Erythroblast (primary cell): ENCODE data around the gene UGT1A7.

Experiments
- DNase-seq, 2 experiments: peaks; one replicate each; lab custom pipeline; 2025; lab: John Stamatoyannopoulos, UW
- GATA1 ChIP-seq: IDR thresholded peaks from 2 replicates; pipeline ENCODE4 v1.6.1; 2011; ENCODE audit warnings: low read depth, mild to moderate bottlenecking, control low read depth, low read length, moderate library complexity
- POLR2A ChIP-seq: IDR thresholded peaks from 2 replicates; pipeline ENCODE4 v1.6.1; 2011; ENCODE audit warnings: mild to moderate bottlenecking, low read length

Gene UGT1A7

GRCh38 chr2:233798335-233799086 is 116.8 kb downstream of the UGT1A7 start:
- no peak for DNase-seq

GRCh38 chr2:233799087-233799665 is 117.5 kb downstream of the UGT1A7 start:
- DNase-seq, result no peak
- TF ChIP-seq GATA1, result no peak
- no peak for TF ChIP-seq POLR2A

More at GRCh38 chr2:233798335-233799086, 116.8 kb downstream of the UGT1A7 start:
- TF ChIP-seq GATA1, result no peak
- TF ChIP-seq POLR2A, result no peak

GRCh38 chr2:233799716-233800115 is 118.0 kb downstream of the UGT1A7 start:
- TF ChIP-seq GATA1 (no peak), POLR2A (no peak)

GRCh38 chr2:233800208-233800607 is 118.5 kb downstream of the UGT1A7 start:
- DNase-seq, result no peak

More at GRCh38 chr2:233799716-233800115, 118.0 kb downstream of the UGT1A7 start:
- no peak for DNase-seq

GRCh38 chr2:233801357-233802131 is 119.8 kb downstream of the UGT1A7 start:
- no peak for TF ChIP-seq POLR2A
- no peak for TF ChIP-seq GATA1
- DNase-seq, result no peak

More at GRCh38 chr2:233800208-233800607, 118.5 kb downstream of the UGT1A7 start:
- TF ChIP-seq POLR2A (no peak), GATA1 (no peak)

GRCh38 chr2:233802132-233802815 is 120.6 kb downstream of the UGT1A7 start:
- DNase-seq, result no peak
- TF ChIP-seq GATA1, result no peak
- no peak for TF ChIP-seq POLR2A

- DNase-seq, result no peak
- TF ChIP-seq POLR2A (no peak), GATA1 (no peak)
These were observed 121.7 kb downstream of the UGT1A7 start for GRCh38 chr2:233803292-233803911.

GRCh38 chr2:233803994-233804393 is 122.3 kb downstream of the UGT1A7 start:
- TF ChIP-seq POLR2A (no peak), GATA1 (no peak)
- DNase-seq, result no peak

- no peak for DNase-seq
- TF ChIP-seq POLR2A (no peak), GATA1 (no peak)
These were observed 125.6 kb downstream of the UGT1A7 start for GRCh38 chr2:233807215-233807865.

- TF ChIP-seq GATA1 (no peak), POLR2A (no peak)
- no peak for DNase-seq
These were observed 126.5 kb downstream of the UGT1A7 start for GRCh38 chr2:233807966-233808935.

GRCh38 chr2:233810385-233810784 is 128.7 kb downstream of the UGT1A7 start:
- no peak for DNase-seq
- no peak for TF ChIP-seq GATA1
- no peak for TF ChIP-seq POLR2A
